ENCODE data around the gene ATP1A3. TPM values are rescaled to one million over a fixed set of nuclear protein-coding genes. Genes with fewer than 3 reads are reported as not detected.

ATP1A3 gene
- total RNA-seq, 1 experiment from 2014 or later = not detected

DNA sequence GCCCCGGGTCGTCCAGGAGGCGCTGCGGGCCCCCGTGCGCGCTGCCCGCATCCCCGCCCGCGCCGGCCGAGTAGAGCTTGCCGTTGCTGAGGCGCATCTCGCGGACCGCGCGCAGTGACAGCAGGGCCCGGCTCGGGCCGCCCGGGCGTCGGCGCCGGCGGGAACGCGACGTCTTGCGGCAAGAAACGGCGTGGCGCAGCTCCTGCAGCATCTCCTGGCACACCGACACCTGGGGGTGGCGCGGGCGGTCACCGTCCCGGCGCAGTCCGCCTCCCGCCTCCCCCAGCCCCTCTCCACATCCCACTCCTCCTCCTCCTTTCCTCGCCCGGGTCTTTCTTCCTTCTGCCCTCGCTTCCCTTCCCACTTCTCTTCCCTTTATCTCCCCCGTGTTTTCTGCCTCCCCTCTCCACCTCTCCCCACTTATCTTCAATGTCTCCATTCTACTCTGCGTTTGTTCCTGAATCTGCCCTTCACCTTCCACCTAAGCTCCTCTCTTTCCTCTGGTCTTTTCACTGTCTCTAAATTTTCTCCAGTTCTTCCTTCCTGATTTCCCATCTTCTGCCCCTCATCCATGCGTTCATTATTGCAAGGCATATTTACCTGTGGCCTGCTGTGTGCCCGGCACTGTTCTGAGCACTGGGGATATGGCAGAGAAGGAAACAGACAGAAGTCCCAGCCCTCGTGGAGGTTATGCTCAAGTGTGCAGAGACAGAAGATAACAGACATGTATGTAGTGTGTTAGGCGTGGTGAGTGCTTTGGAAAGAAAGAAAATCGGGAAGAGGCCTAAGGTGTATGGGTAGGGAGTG lies 5.2 kb upstream of the ATP1A3 start:
- H3K4me1 Mint-ChIP-seq (ENCODE audit: insufficient read depth, unreplicated experiment) = peaks cover 6% of the 10 kb centered on the region
- H3K27me3 Mint-ChIP-seq (ENCODE audit: insufficient read depth, unreplicated experiment) = peaks cover 93% of the 10 kb centered on the region
- CTCF ChIA-PET = interaction anchor here (0.7 to 1.5 kb wide), 2 partner anchors 35 to 396 kb away, joined by 5 to 9 read pairs; no protein-coding TSS in a partner anchor
- TF ChIP-seq, protein P1, sequence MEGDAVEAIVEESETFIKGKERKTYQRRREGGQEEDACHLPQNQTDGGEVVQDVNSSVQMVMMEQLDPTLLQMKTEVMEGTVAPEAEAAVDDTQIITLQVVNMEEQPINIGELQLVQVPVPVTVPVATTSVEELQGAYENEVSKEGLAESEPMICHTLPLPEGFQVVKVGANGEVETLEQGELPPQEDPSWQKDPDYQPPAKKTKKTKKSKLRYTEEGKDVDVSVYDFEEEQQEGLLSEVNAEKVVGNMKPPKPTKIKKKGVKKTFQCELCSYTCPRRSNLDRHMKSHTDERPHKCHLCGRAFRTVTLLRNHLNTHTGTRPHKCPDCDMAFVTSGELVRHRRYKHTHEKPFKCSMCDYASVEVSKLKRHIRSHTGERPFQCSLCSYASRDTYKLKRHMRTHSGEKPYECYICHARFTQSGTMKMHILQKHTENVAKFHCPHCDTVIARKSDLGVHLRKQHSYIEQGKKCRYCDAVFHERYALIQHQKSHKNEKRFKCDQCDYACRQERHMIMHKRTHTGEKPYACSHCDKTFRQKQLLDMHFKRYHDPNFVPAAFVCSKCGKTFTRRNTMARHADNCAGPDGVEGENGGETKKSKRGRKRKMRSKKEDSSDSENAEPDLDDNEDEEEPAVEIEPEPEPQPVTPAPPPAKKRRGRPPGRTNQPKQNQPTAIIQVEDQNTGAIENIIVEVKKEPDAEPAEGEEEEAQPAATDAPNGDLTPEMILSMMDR (IDR thresholded peaks at IDR 0.05; ENCODE audit: unreplicated experiment) = no peak
- no peaks in the 10 kb centered on the region for H3K9me3 Mint-ChIP-seq (ENCODE audit: unreplicated experiment)
- DNase-seq (ENCODE audit: unreplicated experiment) = no peak
- no peak overlapping the region for H3K4me3 Mint-ChIP-seq (ENCODE audit: unreplicated experiment)
- POLR2A ChIA-PET = interaction anchor here (0.5 kb wide), 1 partner anchor 8 kb away, joined by 3 read pairs; no protein-coding TSS in a partner anchor
- intact Hi-C loops (cut with micrococcal nuclease) = loop anchor here (5.0 kb wide), 1 partner anchor 33 kb away; no protein-coding TSS in a partner anchor
- BruUV-seq (replicated peaks) = no TSS peak
- H3K36me3 Mint-ChIP-seq (ENCODE audit: insufficient read depth, unreplicated experiment) = no peaks in the 10 kb centered on the region
- no peak overlapping the region for H3K27ac Mint-ChIP-seq (ENCODE audit: low read depth, unreplicated experiment)

DNA sequence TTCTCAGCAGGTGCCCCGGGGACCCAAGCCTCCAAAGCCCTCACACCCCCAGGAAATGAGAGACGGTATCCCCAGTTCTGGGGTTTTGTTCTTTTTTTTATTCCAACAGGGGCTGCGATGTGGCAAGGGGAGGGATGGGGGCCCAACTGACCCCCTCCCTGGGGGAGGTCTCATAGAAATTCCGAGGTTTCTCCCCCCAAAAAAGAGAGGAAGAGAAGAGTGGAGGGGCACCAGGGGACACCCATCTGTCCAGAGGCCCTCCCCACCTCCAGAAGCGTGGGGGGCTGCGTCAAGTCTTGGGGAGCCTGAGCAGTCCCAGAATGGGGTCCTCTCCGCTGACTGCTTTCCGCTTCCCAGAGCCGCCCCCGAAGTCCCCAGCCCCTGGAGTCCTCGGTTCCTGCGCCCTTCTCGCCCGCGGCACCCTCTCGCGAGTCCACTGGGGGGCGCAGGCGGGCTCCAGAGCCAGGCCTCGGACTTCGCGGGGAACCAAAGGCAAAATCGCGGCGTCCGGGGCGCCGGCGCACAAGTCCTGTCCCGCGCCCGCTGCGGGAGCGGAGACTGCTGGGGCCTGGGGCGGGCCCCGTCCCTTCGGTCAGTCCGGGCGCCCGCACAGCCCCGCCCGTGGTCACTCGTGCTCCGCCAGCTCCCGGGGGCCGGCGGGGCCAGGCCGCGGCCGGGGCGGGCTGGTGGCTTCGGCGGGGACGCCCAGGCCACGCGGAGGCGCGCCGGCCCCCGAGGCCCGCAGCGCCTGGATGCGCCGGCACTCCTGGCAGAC lies 4.4 kb upstream of the ATP1A3 start:
- POLR2A ChIA-PET = no interaction called here
- Mint-ChIP-seq H3K4me3 (ENCODE audit: unreplicated experiment) (no peak overlapping the region), H3K9me3 (ENCODE audit: unreplicated experiment) (no peaks in the 10 kb centered on the region), H3K27me3 (ENCODE audit: insufficient read depth, unreplicated experiment) (peaks cover 89% of the 10 kb centered on the region), H3K27ac (ENCODE audit: low read depth, unreplicated experiment) (no peak overlapping the region), H3K4me1 (ENCODE audit: insufficient read depth, unreplicated experiment) (peaks cover 6% of the 10 kb centered on the region), H3K36me3 (ENCODE audit: insufficient read depth, unreplicated experiment) (no peaks in the 10 kb centered on the region)
- DNase-seq (ENCODE audit: unreplicated experiment) = peak; percentile 23
- intact Hi-C loops (cut with micrococcal nuclease) = loop anchor here (5.0 kb wide), 1 partner anchor 34 kb away; no protein-coding TSS in a partner anchor
- CTCF ChIA-PET = interaction anchor here (0.6 to 1.1 kb wide), 3 partner anchors 11 to 200 kb away, joined by 3 to 5 read pairs (median 3); no protein-coding TSS in a partner anchor
- TF ChIP-seq, protein P1 (IDR thresholded peaks at IDR 0.05; ENCODE audit: unreplicated experiment) = peak; percentile 59
- no TSS peak for BruUV-seq (replicated peaks)

DNA sequence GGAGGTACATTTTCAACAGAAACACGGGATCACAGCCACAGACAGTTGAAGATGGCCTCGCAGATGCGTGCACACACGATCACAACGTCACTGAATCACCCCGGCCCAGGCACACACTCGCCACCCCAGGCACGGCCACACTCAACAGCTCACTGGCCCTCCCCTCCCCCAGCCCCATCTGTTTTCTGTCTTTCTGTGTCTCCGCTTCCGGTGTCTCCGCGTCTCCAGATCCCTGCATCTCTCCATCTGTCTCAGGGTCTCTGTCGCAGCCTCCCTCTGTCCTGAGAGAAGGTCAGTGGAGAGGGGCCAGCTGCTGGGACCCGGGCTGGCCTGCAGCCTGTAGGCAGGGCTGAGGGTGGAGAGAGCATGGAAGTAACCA lies 3.8 kb upstream of the ATP1A3 start:
- Mint-ChIP-seq H3K27me3 (ENCODE audit: insufficient read depth, unreplicated experiment) (peaks cover 89% of the 10 kb centered on the region), H3K36me3 (ENCODE audit: insufficient read depth, unreplicated experiment) (no peaks in the 10 kb centered on the region), H3K4me3 (ENCODE audit: unreplicated experiment) (no peak overlapping the region), H3K9me3 (ENCODE audit: unreplicated experiment) (no peaks in the 10 kb centered on the region), H3K4me1 (ENCODE audit: insufficient read depth, unreplicated experiment) (peaks cover 6% of the 10 kb centered on the region), H3K27ac (ENCODE audit: low read depth, unreplicated experiment) (no peak overlapping the region)
- TF ChIP-seq, protein P1 (IDR thresholded peaks at IDR 0.05; ENCODE audit: unreplicated experiment) = no peak
- intact Hi-C loops (cut with micrococcal nuclease) = loop anchor here (5.0 kb wide), 1 partner anchor 34 kb away; no protein-coding TSS in a partner anchor
- DNase-seq (ENCODE audit: unreplicated experiment) = no peak
- POLR2A ChIA-PET = no interaction called here
- BruUV-seq (replicated peaks) = no TSS peak
- CTCF ChIA-PET = interaction anchor here (0.7 to 1.1 kb wide), 2 partner anchors 11 to 200 kb away, joined by 3 to 5 read pairs; no protein-coding TSS in a partner anchor

Data from MCF 10A (cell line).